ENCODE results near the gene GPR3. TPM values are rescaled to one million over a fixed set of nuclear protein-coding genes. Genes with fewer than 3 reads are reported as not detected.
"Not testable (repeated sequence)": the region's sequence is repeated elsewhere in the genome, so short reads cannot be mapped to it uniquely, and the experiment has no call there.

The GPR3 gene
- total RNA-seq, 1 donor from 2014 or later = 0.39 TPM

- no peak for DNase-seq (ENCODE audit: low read depth in 2 of 2)
Measured at GRCh38 chr1:27399251-27400025, 7.0 kb downstream of the GPR3 start.

- DNase-seq (ENCODE audit: low read depth in 2 of 2) = no peak
Measured at GRCh38 chr1:27400082-27400962, 7.9 kb downstream of the GPR3 start.

GRCh38 chr1:27400963-27401341 lies 8.5 kb downstream of the GPR3 start:
- no peak for DNase-seq (ENCODE audit: low read depth in 2 of 2)

- peak; percentile 45 to 75 for DNase-seq (ENCODE audit: low read depth in 2 of 2)
Measured at GRCh38 chr1:27402349-27402754, 9.9 kb downstream of the GPR3 start.

GRCh38 chr1:27403065-27403726 lies 10.8 kb downstream of the GPR3 start:
- DNase-seq (ENCODE audit: low read depth in 2 of 2) = peak in 1 of 2 donors; percentile 19

GRCh38 chr1:27403931-27404330 lies 11.5 kb downstream of the GPR3 start:
- no peak for DNase-seq (ENCODE audit: low read depth in 2 of 2)

GRCh38 chr1:27405074-27405473 lies 12.7 kb downstream of the GPR3 start:
- no peak for DNase-seq (ENCODE audit: low read depth in 2 of 2)

- DNase-seq (ENCODE audit: low read depth in 2 of 2) = not testable (repeated sequence)
Measured at GRCh38 chr1:27405598-27406361, 13.4 kb downstream of the GPR3 start.

- no peak for DNase-seq (ENCODE audit: low read depth in 2 of 2)
Measured at GRCh38 chr1:27406362-27406680, 13.9 kb downstream of the GPR3 start.

GRCh38 chr1:27406791-27407190 lies 14.4 kb downstream of the GPR3 start:
- not testable (repeated sequence) for DNase-seq (ENCODE audit: low read depth in 2 of 2)

GRCh38 chr1:27408151-27408550 lies 15.7 kb downstream of the GPR3 start:
- DNase-seq (ENCODE audit: low read depth in 2 of 2) = no peak

GRCh38 chr1:27409669-27410068 lies 17.2 kb downstream of the GPR3 start:
- no peak for DNase-seq (ENCODE audit: low read depth in 2 of 2)

GRCh38 chr1:27410709-27411108 lies 18.3 kb downstream of the GPR3 start:
- DNase-seq (ENCODE audit: low read depth in 2 of 2) = no peak

- no peak for DNase-seq (ENCODE audit: low read depth in 2 of 2)
Measured at GRCh38 chr1:27412502-27412901, 20.1 kb downstream of the GPR3 start.

GRCh38 chr1:27413004-27413403 lies 20.6 kb downstream of the GPR3 start:
- no peak for DNase-seq (ENCODE audit: low read depth in 2 of 2)

- no peak for DNase-seq (ENCODE audit: low read depth in 2 of 2)
Measured at GRCh38 chr1:27414091-27414490, 21.7 kb downstream of the GPR3 start.

GRCh38 chr1:27416387-27417111 lies 24.1 kb downstream of the GPR3 start:
- DNase-seq (ENCODE audit: low read depth in 2 of 2) = peak; percentile 59 to 83

- DNase-seq (ENCODE audit: low read depth in 2 of 2) = no peak
Measured at GRCh38 chr1:27417713-27418112, 25.3 kb downstream of the GPR3 start.

GRCh38 chr1:27418326-27419185 lies 26.1 kb downstream of the GPR3 start:
- DNase-seq (ENCODE audit: low read depth in 2 of 2) = peak in 1 of 2 donors; percentile 91

- DNase-seq (ENCODE audit: low read depth in 2 of 2) = no peak
Measured at GRCh38 chr1:27423709-27424108, 31.3 kb downstream of the GPR3 start.
